Measurements from ENCODE around the gene NPY4R2.
"Not testable (repeated sequence)": the region's sequence is repeated elsewhere in the genome, so short reads cannot be mapped to it uniquely, and the experiment has no call there.

NPY4R2 gene

DNA sequence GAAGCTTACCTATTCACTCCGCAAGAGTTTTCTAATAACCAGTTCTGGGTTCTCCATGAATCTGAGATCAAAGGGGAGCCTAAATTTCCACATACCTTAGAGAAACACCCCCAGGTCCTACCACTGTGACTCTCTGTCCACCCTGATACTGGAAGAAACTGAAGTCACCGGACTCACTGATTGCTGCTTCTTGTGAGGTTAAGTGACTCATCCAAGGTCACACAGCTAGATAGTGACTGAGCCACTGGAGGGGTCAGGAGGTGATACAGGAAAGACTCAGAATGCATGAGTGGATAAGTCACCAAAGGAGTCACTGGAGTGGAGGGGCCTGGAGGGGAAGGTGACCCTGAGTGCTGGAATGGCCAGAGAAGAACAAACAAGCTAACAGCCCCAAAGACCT is 9.8 kb downstream of the NPY4R2 start:
- H3K36me3 ChIP-seq (ENCODE audit: control insufficient read depth, insufficient read depth, low read length); H3K27ac ChIP-seq (ENCODE audit: insufficient read depth, low read depth, low read length, poor library complexity, severe bottlenecking); H3K27me3 ChIP-seq (ENCODE audit: control insufficient read depth, insufficient read depth, low read length, poor library complexity, severe bottlenecking); H3K4me3 ChIP-seq (ENCODE audit: insufficient read depth, low read depth, low read length); H3K4me1 ChIP-seq (ENCODE audit: control insufficient read depth, insufficient read depth, low read length); H3K9me3 ChIP-seq (ENCODE audit: control insufficient read depth, low read length): not testable (repeated sequence)
- no CpG with 5 or more reads among the region's 2 CpGs for WGBS, 2 experiments

DNA sequence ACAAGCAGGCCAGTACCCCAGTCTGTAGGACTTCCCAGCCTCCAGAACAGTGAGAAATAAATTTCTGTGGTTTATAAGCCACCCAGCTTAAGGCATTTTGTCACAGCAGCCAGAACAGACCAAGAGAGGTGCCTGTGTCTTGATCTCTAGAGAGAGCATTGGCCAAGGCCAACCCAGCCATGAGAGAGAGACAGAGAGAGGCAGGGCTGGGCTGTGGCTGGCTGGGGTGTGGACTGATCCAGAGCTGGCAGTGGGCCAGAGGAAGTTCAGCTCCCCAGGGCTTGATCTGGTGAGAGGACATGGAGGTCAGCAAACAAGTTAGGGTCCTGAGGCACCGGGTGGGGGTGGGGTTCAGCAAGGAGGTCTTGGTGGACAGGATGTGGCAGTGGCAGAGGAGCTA is 14.4 kb downstream of the NPY4R2 start:
- not testable (repeated sequence) for H3K9me3 ChIP-seq (ENCODE audit: control insufficient read depth, low read length); H3K4me1 ChIP-seq (ENCODE audit: control insufficient read depth, insufficient read depth, low read length); H3K27me3 ChIP-seq (ENCODE audit: control insufficient read depth, insufficient read depth, low read length, poor library complexity, severe bottlenecking); H3K4me3 ChIP-seq (ENCODE audit: insufficient read depth, low read depth, low read length); H3K27ac ChIP-seq (ENCODE audit: insufficient read depth, low read depth, low read length, poor library complexity, severe bottlenecking); H3K36me3 ChIP-seq (ENCODE audit: control insufficient read depth, insufficient read depth, low read length)
- no CpG with 5 or more reads among the region's 1 CpG for WGBS, 2 experiments

DNA sequence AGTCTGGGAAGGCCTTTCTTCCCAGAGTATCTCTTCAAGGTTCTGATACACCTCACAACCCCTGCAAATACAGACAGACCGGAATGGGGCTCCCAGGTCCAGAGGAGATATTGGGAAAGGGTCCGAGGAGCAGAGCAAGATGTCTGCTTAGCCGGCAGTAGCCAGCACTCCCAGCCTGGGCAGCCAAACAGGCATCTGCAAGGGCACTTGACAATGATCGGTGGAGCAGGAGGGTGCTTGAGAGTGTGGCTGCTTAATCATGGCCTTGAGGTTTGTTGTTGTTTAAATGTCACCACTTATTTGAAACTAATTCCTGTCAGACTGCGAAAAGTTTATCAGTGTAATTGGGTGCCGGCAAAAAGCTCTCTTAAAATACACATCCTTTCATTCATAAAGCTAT is 15.0 kb downstream of the NPY4R2 start:
- H3K4me3 ChIP-seq (ENCODE audit: insufficient read depth, low read depth, low read length); H3K9me3 ChIP-seq (ENCODE audit: control insufficient read depth, low read length); H3K27ac ChIP-seq (ENCODE audit: insufficient read depth, low read depth, low read length, poor library complexity, severe bottlenecking); H3K4me1 ChIP-seq (ENCODE audit: control insufficient read depth, insufficient read depth, low read length); H3K36me3 ChIP-seq (ENCODE audit: control insufficient read depth, insufficient read depth, low read length); H3K27me3 ChIP-seq (ENCODE audit: control insufficient read depth, insufficient read depth, low read length, poor library complexity, severe bottlenecking): not testable (repeated sequence)
- no CpG with 5 or more reads among the region's 6 CpGs for WGBS, 2 experiments

DNA sequence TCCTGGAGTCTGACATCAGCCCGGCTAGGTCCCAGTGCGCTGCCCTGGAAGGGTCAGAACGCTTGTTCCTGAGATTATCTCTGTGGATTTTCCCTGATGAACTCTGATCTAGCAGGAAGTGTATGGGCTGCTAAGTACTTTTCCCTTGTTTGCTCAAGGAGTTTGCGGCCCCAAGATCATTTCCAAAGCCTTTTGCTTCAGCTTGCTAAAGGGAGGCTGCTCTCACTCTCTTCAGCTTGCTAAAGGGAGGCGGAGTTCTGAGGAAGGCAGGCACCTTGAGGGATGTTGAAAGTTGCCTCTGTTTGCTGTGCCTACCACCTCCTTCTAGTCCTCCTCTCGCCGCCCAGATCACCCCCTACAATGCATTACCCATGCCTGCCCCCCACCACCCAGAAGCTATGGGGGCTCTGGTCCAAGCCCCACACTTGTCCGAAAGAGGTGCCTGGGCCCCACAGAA is 18.3 kb downstream of the NPY4R2 start:
- H3K9me3 ChIP-seq (ENCODE audit: control insufficient read depth, low read length); H3K36me3 ChIP-seq (ENCODE audit: control insufficient read depth, insufficient read depth, low read length); H3K27me3 ChIP-seq (ENCODE audit: control insufficient read depth, insufficient read depth, low read length, poor library complexity, severe bottlenecking); H3K27ac ChIP-seq (ENCODE audit: insufficient read depth, low read depth, low read length, poor library complexity, severe bottlenecking); H3K4me3 ChIP-seq (ENCODE audit: insufficient read depth, low read depth, low read length); H3K4me1 ChIP-seq (ENCODE audit: control insufficient read depth, insufficient read depth, low read length): not testable (repeated sequence)
- WGBS, 2 experiments, result 91 to 94% methylated on average over 4 to 7 of the region's 8 CpGs

DNA sequence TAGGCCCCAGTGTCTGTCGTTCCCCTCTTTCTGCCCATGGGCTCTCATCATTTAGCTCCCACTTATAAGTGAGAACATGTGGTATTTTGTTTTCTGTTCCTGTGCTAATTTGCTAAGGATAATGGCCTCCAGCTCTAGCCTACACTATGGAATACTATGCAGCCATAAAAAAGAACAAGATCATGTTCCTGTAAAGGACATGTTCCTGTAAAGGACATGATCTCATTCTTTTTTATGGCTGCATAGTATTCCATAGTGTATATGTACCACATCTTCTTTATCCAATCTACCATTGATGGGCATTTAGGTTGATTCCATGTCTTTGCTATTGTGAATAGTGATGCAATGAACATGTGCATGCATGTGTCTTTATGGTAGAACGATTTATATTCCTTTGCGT is 19.2 kb downstream of the NPY4R2 start:
- not testable (repeated sequence) for H3K4me3 ChIP-seq (ENCODE audit: insufficient read depth, low read depth, low read length); H3K4me1 ChIP-seq (ENCODE audit: control insufficient read depth, insufficient read depth, low read length); H3K9me3 ChIP-seq (ENCODE audit: control insufficient read depth, low read length); H3K27me3 ChIP-seq (ENCODE audit: control insufficient read depth, insufficient read depth, low read length, poor library complexity, severe bottlenecking); H3K27ac ChIP-seq (ENCODE audit: insufficient read depth, low read depth, low read length, poor library complexity, severe bottlenecking); H3K36me3 ChIP-seq (ENCODE audit: control insufficient read depth, insufficient read depth, low read length)
- WGBS, 2 experiments, result no CpG with 5 or more reads among the region's 3 CpGs

DNA sequence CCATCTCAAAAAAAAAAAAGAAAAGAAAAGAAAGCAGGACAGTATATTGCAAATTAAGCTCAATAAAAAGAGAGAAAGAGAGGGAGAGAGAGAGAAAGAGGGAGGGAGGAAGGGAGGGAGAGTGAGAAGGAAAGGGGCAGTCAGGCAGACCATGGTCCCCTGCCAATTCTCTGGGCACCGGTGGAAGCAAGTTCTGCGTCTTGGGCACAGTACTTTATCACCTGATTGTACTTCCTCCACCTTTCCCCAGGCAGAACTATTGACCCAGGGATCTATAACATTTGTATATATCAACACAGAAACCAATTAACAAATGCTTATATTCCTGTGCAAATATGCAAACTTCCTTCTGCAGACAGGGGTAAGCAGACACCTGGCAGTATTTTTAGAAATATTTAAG is 22.4 kb downstream of the NPY4R2 start:
- H3K9me3 ChIP-seq (ENCODE audit: control insufficient read depth, low read length); H3K36me3 ChIP-seq (ENCODE audit: control insufficient read depth, insufficient read depth, low read length); H3K27me3 ChIP-seq (ENCODE audit: control insufficient read depth, insufficient read depth, low read length, poor library complexity, severe bottlenecking); H3K27ac ChIP-seq (ENCODE audit: insufficient read depth, low read depth, low read length, poor library complexity, severe bottlenecking); H3K4me1 ChIP-seq (ENCODE audit: control insufficient read depth, insufficient read depth, low read length); H3K4me3 ChIP-seq (ENCODE audit: insufficient read depth, low read depth, low read length): not testable (repeated sequence)
- WGBS, 2 experiments, result no CpG with 5 or more reads among the region's 2 CpGs

DNA sequence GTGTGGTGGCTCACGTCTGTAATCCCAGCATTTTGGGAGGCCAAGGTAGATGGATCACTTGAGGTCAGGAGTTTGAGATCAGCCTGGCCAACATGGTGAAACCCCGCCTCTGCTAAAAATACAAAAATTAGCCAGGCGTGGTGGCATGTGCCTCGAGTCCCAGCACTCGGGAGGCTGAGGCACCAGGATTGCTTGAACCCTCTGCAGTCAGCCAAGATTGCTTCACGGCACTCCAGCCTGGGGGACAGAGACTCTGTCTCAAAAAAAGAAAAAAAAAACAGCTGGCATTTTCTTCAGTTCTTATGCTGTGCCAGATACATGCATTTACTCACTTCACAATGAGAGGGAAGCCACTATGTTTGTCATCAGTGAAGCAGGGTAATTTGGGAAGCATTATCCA is 22.9 kb downstream of the NPY4R2 start:
- not testable (repeated sequence) for H3K4me1 ChIP-seq (ENCODE audit: control insufficient read depth, insufficient read depth, low read length)

DNA sequence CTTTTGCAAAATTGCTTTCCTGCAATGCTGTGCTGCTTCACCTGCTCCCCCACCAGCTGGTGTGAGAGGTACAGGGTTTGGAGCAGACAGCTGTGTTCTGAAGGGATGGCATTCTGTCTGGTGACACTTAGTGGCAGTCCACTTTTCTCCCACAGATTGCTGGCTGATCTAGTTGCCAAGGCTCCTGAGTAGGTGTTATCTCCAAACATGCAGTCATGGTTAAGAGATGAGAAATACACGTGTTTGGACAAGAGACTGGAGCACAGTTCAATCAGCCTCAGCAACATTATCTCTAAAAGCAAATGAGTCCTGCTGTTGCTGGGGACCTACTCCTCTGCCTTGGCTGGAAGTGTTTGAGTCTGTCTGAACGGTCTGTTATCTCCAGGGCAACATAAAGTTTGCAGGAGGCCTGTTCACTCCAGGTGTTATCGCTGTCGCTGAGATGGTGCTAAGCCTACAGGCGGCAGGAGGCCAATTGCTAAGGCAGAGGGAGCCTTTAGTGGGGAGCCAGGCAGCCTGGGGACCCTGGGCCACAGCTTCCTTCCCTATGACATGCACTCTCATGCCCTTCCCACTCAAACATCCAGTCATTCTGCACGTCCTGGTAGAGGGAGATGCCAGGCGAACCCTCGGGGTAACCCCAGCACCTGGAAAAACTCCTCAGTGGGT is 24.0 kb downstream of the NPY4R2 start:
- not testable (repeated sequence) for H3K36me3 ChIP-seq (ENCODE audit: control insufficient read depth, insufficient read depth, low read length); H3K4me1 ChIP-seq (ENCODE audit: control insufficient read depth, insufficient read depth, low read length)
- 95% methylated on average over 4 of the region's 8 CpGs; no CpG with 5 or more reads in 1 of the 2 experiments for WGBS, 2 experiments

More for the DNA sequence above, 22.9 kb downstream of the NPY4R2 start:
- H3K27ac ChIP-seq (ENCODE audit: insufficient read depth, low read depth, low read length, poor library complexity, severe bottlenecking); H3K9me3 ChIP-seq (ENCODE audit: control insufficient read depth, low read length); H3K36me3 ChIP-seq (ENCODE audit: control insufficient read depth, insufficient read depth, low read length); H3K4me3 ChIP-seq (ENCODE audit: insufficient read depth, low read depth, low read length); H3K27me3 ChIP-seq (ENCODE audit: control insufficient read depth, insufficient read depth, low read length, poor library complexity, severe bottlenecking): not testable (repeated sequence)
- 93% methylated on average over 6 of the region's 6 CpGs for WGBS, 2 experiments

DNA sequence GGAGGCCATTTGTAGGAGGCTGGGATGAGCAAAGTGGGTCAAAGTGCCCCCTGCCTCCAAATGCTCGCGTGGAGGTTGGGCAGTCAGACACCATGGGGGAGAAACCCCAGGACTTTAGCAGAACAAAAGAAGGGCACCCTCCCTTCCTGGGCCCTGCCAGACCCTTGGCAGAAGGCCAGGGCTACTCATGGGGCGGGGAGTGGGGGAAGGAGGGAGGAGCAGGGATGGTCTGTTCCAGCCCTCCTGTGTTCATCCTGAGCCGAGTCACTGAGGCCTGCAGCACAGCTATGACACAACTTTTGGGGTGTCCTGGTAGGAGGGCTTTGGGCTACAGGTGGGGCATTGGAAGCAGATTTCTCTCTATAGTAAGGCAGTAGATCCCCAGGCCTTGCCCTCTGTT is 24.9 kb downstream of the NPY4R2 start:
- not testable (repeated sequence) for H3K27ac ChIP-seq (ENCODE audit: insufficient read depth, low read depth, low read length, poor library complexity, severe bottlenecking); H3K4me1 ChIP-seq (ENCODE audit: control insufficient read depth, insufficient read depth, low read length); H3K9me3 ChIP-seq (ENCODE audit: control insufficient read depth, low read length); H3K27me3 ChIP-seq (ENCODE audit: control insufficient read depth, insufficient read depth, low read length, poor library complexity, severe bottlenecking); H3K4me3 ChIP-seq (ENCODE audit: insufficient read depth, low read depth, low read length); H3K36me3 ChIP-seq (ENCODE audit: control insufficient read depth, insufficient read depth, low read length)
- WGBS, 2 experiments, result no CpG with 5 or more reads among the region's 4 CpGs

More for the DNA sequence above, 24.0 kb downstream of the NPY4R2 start:
- H3K9me3 ChIP-seq (ENCODE audit: control insufficient read depth, low read length); H3K4me3 ChIP-seq (ENCODE audit: insufficient read depth, low read depth, low read length); H3K27ac ChIP-seq (ENCODE audit: insufficient read depth, low read depth, low read length, poor library complexity, severe bottlenecking); H3K27me3 ChIP-seq (ENCODE audit: control insufficient read depth, insufficient read depth, low read length, poor library complexity, severe bottlenecking): not testable (repeated sequence)

DNA sequence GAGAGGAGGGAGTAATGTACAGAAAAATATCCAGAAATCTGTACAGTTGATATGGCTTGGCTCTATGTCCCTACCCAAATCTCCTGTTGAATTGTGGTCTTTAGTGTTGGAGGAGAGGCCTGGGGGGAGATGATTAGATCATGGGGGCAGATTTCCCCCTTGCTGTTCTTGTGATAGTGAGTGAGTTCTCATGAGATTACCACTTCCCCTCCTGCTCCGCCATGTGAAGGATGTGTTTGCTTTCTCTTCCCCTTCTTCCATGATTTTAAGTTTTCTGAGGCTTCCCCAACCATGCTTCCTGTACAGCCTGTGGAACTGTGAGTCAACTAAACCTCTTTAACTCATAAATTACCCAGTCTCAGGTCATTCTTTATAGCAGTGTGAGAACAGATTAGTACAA is 29.0 kb downstream of the NPY4R2 start:
- H3K36me3 ChIP-seq (ENCODE audit: control insufficient read depth, insufficient read depth, low read length); H3K9me3 ChIP-seq (ENCODE audit: control insufficient read depth, low read length); H3K4me3 ChIP-seq (ENCODE audit: insufficient read depth, low read depth, low read length); H3K4me1 ChIP-seq (ENCODE audit: control insufficient read depth, insufficient read depth, low read length); H3K27ac ChIP-seq (ENCODE audit: insufficient read depth, low read depth, low read length, poor library complexity, severe bottlenecking); H3K27me3 ChIP-seq (ENCODE audit: control insufficient read depth, insufficient read depth, low read length, poor library complexity, severe bottlenecking): not testable (repeated sequence)
- no CpG with 5 or more reads among the region's 1 CpG for WGBS, 2 experiments

DNA sequence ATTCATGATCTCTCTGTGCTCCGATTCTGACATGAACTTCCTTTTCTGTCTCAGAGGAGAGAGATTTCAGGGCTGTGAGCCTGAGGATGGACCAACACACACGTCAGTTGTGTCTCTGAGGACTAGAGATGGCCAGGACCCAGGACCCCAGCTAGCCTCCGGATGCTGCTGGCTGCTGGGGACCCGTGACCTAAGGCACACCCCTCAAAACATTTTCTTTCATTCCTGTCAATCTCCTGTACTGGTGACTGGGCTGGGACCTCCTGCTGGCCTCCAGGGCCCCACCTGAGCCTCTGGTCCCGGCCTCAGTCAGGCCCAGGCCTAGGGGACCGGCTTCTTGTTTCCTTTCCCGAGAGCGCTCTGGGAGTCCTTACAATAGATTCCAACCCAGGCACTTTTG is 38.7 kb downstream of the NPY4R2 start:
- H3K27me3 ChIP-seq (ENCODE audit: control insufficient read depth, insufficient read depth, low read length, poor library complexity, severe bottlenecking); H3K36me3 ChIP-seq (ENCODE audit: control insufficient read depth, insufficient read depth, low read length); H3K4me1 ChIP-seq (ENCODE audit: control insufficient read depth, insufficient read depth, low read length); H3K27ac ChIP-seq (ENCODE audit: insufficient read depth, low read depth, low read length, poor library complexity, severe bottlenecking); H3K9me3 ChIP-seq (ENCODE audit: control insufficient read depth, low read length); H3K4me3 ChIP-seq (ENCODE audit: insufficient read depth, low read depth, low read length): not testable (repeated sequence)
- 89 to 97% methylated on average over 8 of the region's 8 CpGs for WGBS, 2 experiments
